Activated T-cell treated with anti-CD3 and anti-CD28 coated beads for 4 hours (primary cell): ENCODE measurements around the gene BRINP3.

Source experiments
- DNase-seq: peaks from one replicate; pipeline ENCODE4 v3.0.0-alpha.2; 2020

The BRINP3 gene

GRCh38 chr1:190098756-190099155 is 378.9 kb downstream of the BRINP3 start:
- DNase-seq, result no peak

- DNase-seq, result no peak
Measured at GRCh38 chr1:190098107-190098506, 379.6 kb downstream of the BRINP3 start.

- no peak for DNase-seq
Measured at GRCh38 chr1:190095596-190095995, 382.1 kb downstream of the BRINP3 start.

GRCh38 chr1:190084552-190084951 is 393.1 kb downstream of the BRINP3 start:
- DNase-seq, result no peak

GRCh38 chr1:190068304-190068703 is 409.4 kb downstream of the BRINP3 start:
- DNase-seq, result no peak

- no peak for DNase-seq
Measured at GRCh38 chr1:190067592-190067991, 410.1 kb downstream of the BRINP3 start.

- DNase-seq, result no peak
Measured at GRCh38 chr1:190066011-190066410, 411.7 kb downstream of the BRINP3 start.

GRCh38 chr1:190049314-190049713 is 428.4 kb downstream of the BRINP3 start:
- no peak for DNase-seq
